Suppressor macrophage treated with lipopolysaccharide for 1 hour (primary cell): ENCODE results near the gene SNN.

Source experiments
- DNase-seq, 3 donors: peaks; one replicate each; pipeline ENCODE4 v3.0.0-alpha.2; 2020 to 2022

SNN gene

GRCh38 chr16:11667824-11668622 is at the start of gene SNN:
SNN (plus strand) TSS chr16:11668455; CDS start chr16:11676060, 7,605 bp downstream.
- peak; percentile 95 to 99 (median 97) for DNase-seq

- peak; percentile 90 to 96 (median 90) for DNase-seq
Observed at GRCh38 chr16:11619327-11619851, 48.9 kb upstream of the SNN start.

GRCh38 chr16:11620243-11621003 is 47.8 kb upstream of the SNN start:
- no peak for DNase-seq

GRCh38 chr16:11621539-11621919 is 46.7 kb upstream of the SNN start:
- no peak for DNase-seq

GRCh38 chr16:11621920-11622651 is 46.2 kb upstream of the SNN start:
- peak in 1 of 3 donors; percentile 35 for DNase-seq

GRCh38 chr16:11624205-11624604 is 44.0 kb upstream of the SNN start:
- no peak for DNase-seq

GRCh38 chr16:11624636-11625607 is 43.3 kb upstream of the SNN start:
- DNase-seq, result peak; percentile 64 to 85 (median 81)

GRCh38 chr16:11625769-11626168 is 42.5 kb upstream of the SNN start:
- no peak for DNase-seq

- no peak for DNase-seq
Observed at GRCh38 chr16:11626657-11627291, 41.5 kb upstream of the SNN start.

GRCh38 chr16:11627292-11627663 is 41.0 kb upstream of the SNN start:
- DNase-seq, result no peak

- no peak for DNase-seq
Observed at GRCh38 chr16:11627822-11628457, 40.3 kb upstream of the SNN start.

- DNase-seq, result peak; percentile 82 to 87 (median 84)
Observed at GRCh38 chr16:11629071-11630030, 38.9 kb upstream of the SNN start.

- DNase-seq, result no peak
Observed at GRCh38 chr16:11630046-11630767, 38.0 kb upstream of the SNN start.

- DNase-seq, result no peak
Observed at GRCh38 chr16:11630768-11631056, 37.5 kb upstream of the SNN start.

- DNase-seq, result no peak
Observed at GRCh38 chr16:11631214-11631613, 37.0 kb upstream of the SNN start.

- DNase-seq, result peak; percentile 75 to 89 (median 85)
Observed at GRCh38 chr16:11632455-11632939, 35.8 kb upstream of the SNN start.

GRCh38 chr16:11633113-11633512 is 35.1 kb upstream of the SNN start:
- DNase-seq, result no peak

- DNase-seq, result peak in 2 of 3 donors; percentile 27 to 37
Observed at GRCh38 chr16:11634312-11634711, 33.9 kb upstream of the SNN start.

GRCh38 chr16:11635113-11635652 is 33.1 kb upstream of the SNN start:
- DNase-seq, result no peak
